HG02943 (cell line): ENCODE measurements around the gene BASP1.
"Not testable (repeated sequence)": the region's sequence is repeated elsewhere in the genome, so short reads cannot be mapped to it uniquely, and the experiment has no call there.

Experiments
- ATAC-seq: cut with Tn5 transposase; IDR thresholded peaks from one replicate; pipeline ENCODE4 v1.9.1; 2021; ENCODE audit warnings: mild to moderate bottlenecking, low read depth, moderate library complexity; ENCODE audit not compliant: unreplicated experiment

BASP1 gene

GRCh38 chr5:17249029-17249634 lies 31.7 kb downstream of the BASP1 start:
- no peak for ATAC-seq

- ATAC-seq, result not testable (repeated sequence)
Measured at GRCh38 chr5:17249841-17250240, 32.4 kb downstream of the BASP1 start.

GRCh38 chr5:17252543-17252942 lies 35.1 kb downstream of the BASP1 start:
- ATAC-seq, result no peak

- ATAC-seq, result peak; percentile 50
Measured at GRCh38 chr5:17255471-17256021, 38.1 kb downstream of the BASP1 start.

GRCh38 chr5:17256171-17256570 lies 38.7 kb downstream of the BASP1 start:
- no peak for ATAC-seq

- no peak for ATAC-seq
Measured at GRCh38 chr5:17256839-17257238, 39.4 kb downstream of the BASP1 start.

- ATAC-seq, result no peak
Measured at GRCh38 chr5:17257705-17258273, 40.4 kb downstream of the BASP1 start.

- ATAC-seq, result no peak
Measured at GRCh38 chr5:17258431-17258830, 41.0 kb downstream of the BASP1 start.

GRCh38 chr5:17259012-17259411 lies 41.6 kb downstream of the BASP1 start:
- not testable (repeated sequence) for ATAC-seq

- ATAC-seq, result no peak
Measured at GRCh38 chr5:17259630-17260257, 42.3 kb downstream of the BASP1 start.

GRCh38 chr5:17260549-17260948 lies 43.1 kb downstream of the BASP1 start:
- no peak for ATAC-seq

- no peak for ATAC-seq
Measured at GRCh38 chr5:17261075-17261474, 43.6 kb downstream of the BASP1 start.

- no peak for ATAC-seq
Measured at GRCh38 chr5:17265041-17265440, 47.6 kb downstream of the BASP1 start.

GRCh38 chr5:17267106-17267505 lies 49.7 kb downstream of the BASP1 start:
- ATAC-seq, result no peak

GRCh38 chr5:17269201-17269600 lies 51.8 kb downstream of the BASP1 start:
- ATAC-seq, result peak; percentile 63

GRCh38 chr5:17272111-17272510 lies 54.7 kb downstream of the BASP1 start:
- no peak for ATAC-seq

GRCh38 chr5:17275289-17276158 lies 58.1 kb downstream of the BASP1 start:
- no peak for ATAC-seq

- ATAC-seq, result peak; percentile 57
Measured at GRCh38 chr5:17276445-17276844, 59.0 kb downstream of the BASP1 start.

- no peak for ATAC-seq
Measured at GRCh38 chr5:17277907-17278306, 60.5 kb downstream of the BASP1 start.

- ATAC-seq, result no peak
Measured at GRCh38 chr5:17278931-17279330, 61.5 kb downstream of the BASP1 start.

GRCh38 chr5:17279487-17279886 lies 62.1 kb downstream of the BASP1 start:
- no peak for ATAC-seq
